ENCODE data around the gene LGALS4.
A peak's percentile ranks its signal among the peaks of the same experiment; 100 is the strongest.
"Not testable (repeated sequence)": the region's sequence is repeated elsewhere in the genome, so short reads cannot be mapped to it uniquely, and the experiment has no call there.

The LGALS4 gene

GRCh38 chr19:38770228-38770948 lies 42.4 kb downstream of the LGALS4 start:
- DNase-seq (ENCODE audit: low read depth): not testable (repeated sequence)

GRCh38 chr19:38769635-38770211 lies 43.0 kb downstream of the LGALS4 start:
- peak; percentile 75 for DNase-seq (ENCODE audit: low read depth)

GRCh38 chr19:38766276-38767047 lies 46.3 kb downstream of the LGALS4 start:
- no peak for DNase-seq (ENCODE audit: low read depth)

- no peak for DNase-seq (ENCODE audit: low read depth)
Measured at GRCh38 chr19:38765214-38765613, 47.5 kb downstream of the LGALS4 start.

- DNase-seq (ENCODE audit: low read depth): no peak
Measured at GRCh38 chr19:38763795-38764220, 48.9 kb downstream of the LGALS4 start.

- not testable (repeated sequence) for DNase-seq (ENCODE audit: low read depth)
Measured at GRCh38 chr19:38761884-38762389, 50.8 kb downstream of the LGALS4 start.

GRCh38 chr19:38760805-38761517 lies 51.8 kb downstream of the LGALS4 start:
- not testable (repeated sequence) for DNase-seq (ENCODE audit: low read depth)

GRCh38 chr19:38759590-38760003 lies 53.1 kb downstream of the LGALS4 start:
- DNase-seq (ENCODE audit: low read depth): no peak

- DNase-seq (ENCODE audit: low read depth): not testable (repeated sequence)
Measured at GRCh38 chr19:38754196-38754595, 58.5 kb downstream of the LGALS4 start.

- not testable (repeated sequence) for DNase-seq (ENCODE audit: low read depth)
Measured at GRCh38 chr19:38753783-38754182, 59.0 kb downstream of the LGALS4 start.

All from stimulated activated CD8-positive, alpha-beta memory T cell treated with anti-CD3 and anti-CD28 coated beads, Interleukin-15, amount 100 ng/mL, for 24 hours (primary cell).